ENCODE measurements around the gene RGS6. TPM values are rescaled to one million over a fixed set of nuclear protein-coding genes. Genes with fewer than 3 reads are reported as not detected.
A peak's percentile ranks its signal among the peaks of the same experiment; 100 is the strongest.

The RGS6 gene
- total RNA-seq, 2 experiments from 2014 or later, result 0.10 to 0.44 TPM

DNA sequence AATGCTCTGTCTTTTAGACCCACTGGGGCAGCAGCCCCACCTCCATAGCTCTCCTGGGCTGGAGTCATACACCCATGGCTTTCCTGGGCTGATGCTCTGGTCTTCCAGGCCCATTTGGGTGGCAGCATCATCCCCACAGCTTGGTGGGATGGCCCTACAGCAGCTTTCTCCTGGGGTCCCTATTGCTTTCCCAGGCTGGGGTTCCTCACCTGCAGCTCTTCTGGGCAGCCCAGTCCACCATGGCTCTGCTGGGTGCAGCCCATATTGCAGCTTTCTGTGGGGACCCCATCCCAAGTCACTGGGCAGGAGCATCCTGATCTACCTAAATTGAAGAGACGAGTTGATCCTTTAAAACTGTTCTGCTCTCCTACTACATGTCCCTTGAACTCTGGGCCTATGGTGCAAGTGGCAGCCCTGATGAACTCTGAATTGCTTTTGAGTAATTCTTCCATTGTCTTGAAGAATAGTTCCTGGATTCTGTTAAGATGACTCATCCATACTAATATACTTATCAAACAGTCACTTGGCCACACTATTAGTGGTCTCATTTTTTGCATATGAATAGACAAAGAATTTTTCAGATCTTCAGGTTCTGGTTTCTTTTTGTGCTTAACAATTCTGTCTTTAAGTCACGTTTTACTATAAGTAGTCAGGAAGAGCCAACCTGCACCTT is 571.6 kb downstream of the RGS6 start:
- no peaks in the 10 kb centered on the region for H3K9me3 Mint-ChIP-seq
- no peaks in the 10 kb centered on the region for H3K27me3 Mint-ChIP-seq
- H3K36me3 Mint-ChIP-seq, result no peaks in the 10 kb centered on the region
- H3K4me1 Mint-ChIP-seq, result no peaks in the 10 kb centered on the region
- H3K4me3 Mint-ChIP-seq, result no peak overlapping the region
- DNase-seq, result no peak
- no peak overlapping the region for H3K27ac Mint-ChIP-seq

- Mint-ChIP-seq H3K27me3 (peaks cover 21% of the 10 kb centered on the region), H3K36me3 (no peaks in the 10 kb centered on the region), H3K4me1 (no peaks in the 10 kb centered on the region), H3K27ac (no peak overlapping the region), H3K9me3 (no peaks in the 10 kb centered on the region), H3K4me3 (no peak overlapping the region)
- DNase-seq, result no peak
Measured at GRCh38 chr14:72510566-72510965, 578.3 kb downstream of the RGS6 start.

DNA sequence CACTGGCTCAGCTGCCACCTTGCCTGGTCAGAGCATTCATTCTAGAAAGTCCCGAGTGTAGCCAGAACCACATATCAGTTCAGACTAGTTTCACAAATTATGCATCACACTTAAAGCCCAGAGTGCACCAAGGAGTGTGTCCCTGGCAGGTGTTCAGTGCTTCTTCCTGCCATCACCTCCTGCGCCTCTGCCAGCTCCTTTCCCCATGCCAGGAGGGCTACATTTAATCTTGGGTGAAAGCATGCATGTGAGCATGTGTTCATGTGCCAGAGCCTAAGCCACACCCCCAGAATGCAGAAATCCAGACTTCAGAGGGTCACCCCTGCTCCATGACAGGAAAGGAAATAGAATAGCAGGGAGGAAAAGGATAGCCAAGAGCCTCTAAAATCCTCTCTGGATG is 580.1 kb downstream of the RGS6 start:
- Mint-ChIP-seq H3K36me3 (no peaks in the 10 kb centered on the region), H3K9me3 (no peaks in the 10 kb centered on the region), H3K4me3 (no peak overlapping the region), H3K27ac (no peak overlapping the region), H3K4me1 (peaks cover 8% of the 10 kb centered on the region), H3K27me3 (peaks cover 21% of the 10 kb centered on the region)
- no peak for DNase-seq

DNA sequence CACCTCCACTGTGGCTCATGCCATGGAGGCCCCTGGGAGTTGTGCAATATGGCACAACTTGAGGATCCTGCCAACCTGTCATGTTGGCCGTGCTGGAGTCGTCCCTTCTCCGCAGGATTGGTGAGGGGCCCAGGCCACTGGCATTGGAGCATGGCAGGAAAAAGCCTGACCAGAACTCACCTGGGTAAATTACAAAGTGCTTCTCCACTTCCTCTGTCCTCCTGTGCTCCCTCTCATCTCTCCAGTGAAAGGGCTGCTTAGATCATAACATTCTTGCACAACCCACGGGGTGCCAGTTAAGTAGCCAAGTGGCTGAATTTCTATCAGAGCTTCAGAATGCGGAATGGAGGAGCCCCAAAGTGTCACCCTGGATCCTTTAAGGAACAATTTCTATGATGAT is 580.7 kb downstream of the RGS6 start:
- no peak for DNase-seq
- Mint-ChIP-seq H3K4me1 (peaks cover 15% of the 10 kb centered on the region), H3K9me3 (no peaks in the 10 kb centered on the region), H3K36me3 (no peaks in the 10 kb centered on the region), H3K27ac (no peak overlapping the region), H3K4me3 (no peak overlapping the region), H3K27me3 (peaks cover 21% of the 10 kb centered on the region)

GRCh38 chr14:72513346-72513745 is 581.1 kb downstream of the RGS6 start:
- Mint-ChIP-seq H3K27ac (no peak overlapping the region), H3K27me3 (peaks cover 21% of the 10 kb centered on the region), H3K9me3 (no peaks in the 10 kb centered on the region), H3K4me1 (peaks cover 19% of the 10 kb centered on the region), H3K36me3 (no peaks in the 10 kb centered on the region), H3K4me3 (no peak overlapping the region)
- no peak for DNase-seq

GRCh38 chr14:72513965-72514659 is 581.9 kb downstream of the RGS6 start:
- Mint-ChIP-seq H3K27ac (no peak overlapping the region), H3K9me3 (no peaks in the 10 kb centered on the region), H3K27me3 (peaks cover 21% of the 10 kb centered on the region), H3K36me3 (no peaks in the 10 kb centered on the region), H3K4me1 (peaks cover 26% of the 10 kb centered on the region), H3K4me3 (no peak overlapping the region)
- no peak for DNase-seq

GRCh38 chr14:72514660-72515025 is 582.4 kb downstream of the RGS6 start:
- no peak for DNase-seq
- Mint-ChIP-seq H3K4me3 (no peak overlapping the region), H3K4me1 (peaks cover 32% of the 10 kb centered on the region), H3K9me3 (no peaks in the 10 kb centered on the region), H3K27ac (no peak overlapping the region), H3K36me3 (no peaks in the 10 kb centered on the region), H3K27me3 (peaks cover 17% of the 10 kb centered on the region)

DNA sequence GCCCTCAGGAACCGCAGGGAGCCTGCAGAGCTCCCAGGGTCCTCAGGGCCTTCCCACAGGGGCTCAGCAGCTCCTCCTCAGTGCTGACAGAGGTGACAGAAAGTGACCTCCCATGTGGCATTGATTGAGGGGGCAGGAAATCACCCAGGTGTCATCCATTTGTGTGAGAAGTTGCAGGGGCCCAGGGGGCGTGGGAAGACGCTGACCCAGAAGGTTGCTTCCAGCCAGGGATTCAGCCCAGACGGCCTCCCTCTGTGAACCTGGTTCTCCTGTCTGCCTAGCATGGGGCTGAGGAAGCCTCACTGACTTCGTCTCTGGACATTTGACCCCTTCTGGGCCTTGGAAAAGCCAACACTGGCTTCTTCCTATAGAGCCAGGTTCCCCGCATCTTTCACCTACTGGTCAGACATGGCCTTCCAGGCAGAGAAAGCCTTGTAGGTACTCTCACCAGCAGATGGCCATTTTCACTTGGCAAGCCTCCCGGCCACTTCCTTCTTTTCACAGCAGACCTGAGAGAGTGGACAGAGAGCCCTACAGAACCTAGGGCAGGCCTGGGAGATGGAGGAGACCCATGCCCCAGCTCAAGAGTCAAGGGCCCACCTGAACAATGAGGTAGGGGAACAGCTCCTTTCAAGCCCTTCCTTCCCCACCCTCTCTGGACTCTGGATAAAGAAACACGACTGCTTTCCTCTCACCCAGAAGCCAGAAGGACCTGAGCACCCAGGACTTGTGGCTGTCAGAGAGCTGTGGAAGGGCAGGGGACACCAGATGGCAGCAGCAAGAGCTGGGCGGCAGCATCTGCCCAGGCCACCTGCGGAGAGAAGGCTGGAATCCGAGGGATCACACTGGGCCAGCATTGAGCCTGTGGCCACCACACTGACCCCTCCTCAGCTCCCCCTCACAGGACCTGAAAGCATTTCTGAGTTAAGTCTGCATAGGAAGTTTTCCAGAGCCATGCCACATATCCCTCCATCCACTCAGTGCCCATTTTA is 583.8 kb downstream of the RGS6 start:
- peaks cover 45% of the 10 kb centered on the region for H3K4me1 Mint-ChIP-seq
- H3K27ac Mint-ChIP-seq, result no peak overlapping the region

DNA sequence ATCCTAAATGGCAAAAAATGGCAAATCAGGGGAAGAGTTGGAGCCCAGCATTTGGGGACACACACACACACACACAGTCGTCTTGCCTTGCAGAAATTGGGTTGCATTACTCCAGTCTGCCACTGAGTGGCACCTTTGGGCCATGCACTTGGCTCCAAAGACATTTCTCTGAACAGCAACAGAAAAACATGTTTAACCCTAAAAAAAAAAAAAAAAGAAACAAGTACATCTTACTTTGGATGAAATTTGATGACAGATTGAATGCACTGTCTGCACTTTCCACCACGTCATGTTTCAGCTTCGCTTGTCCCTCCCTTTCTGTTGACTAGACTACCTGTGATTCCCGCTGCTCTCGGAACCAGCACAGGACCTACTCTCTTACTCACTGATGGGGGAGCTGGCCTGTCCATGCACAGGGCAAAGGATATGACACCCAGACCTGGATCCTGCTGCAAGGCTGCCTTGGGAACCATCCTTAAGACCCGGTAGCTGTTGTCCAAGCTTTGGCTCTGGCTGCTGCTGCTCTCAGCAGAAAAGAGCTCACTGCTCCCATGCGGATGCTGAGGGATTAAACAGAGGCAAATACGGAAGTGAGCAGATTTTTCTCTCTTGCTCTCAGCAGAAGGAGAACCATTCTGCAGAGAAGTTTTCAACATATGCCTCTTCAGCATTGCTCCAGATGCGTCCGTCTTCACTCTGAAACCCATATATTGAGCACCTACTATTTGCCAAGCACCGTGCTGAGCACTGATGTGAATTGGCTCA is 584.9 kb downstream of the RGS6 start:
- no peak overlapping the region for H3K27ac Mint-ChIP-seq
- H3K27me3 Mint-ChIP-seq, result peaks cover 6% of the 10 kb centered on the region
- no peak overlapping the region for H3K4me3 Mint-ChIP-seq
- peaks cover 52% of the 10 kb centered on the region for H3K4me1 Mint-ChIP-seq
- H3K36me3 Mint-ChIP-seq, result peaks cover 8% of the 10 kb centered on the region
- peak; percentile 61 for DNase-seq
- H3K9me3 Mint-ChIP-seq, result peaks cover 11% of the 10 kb centered on the region

More for the DNA sequence above, 583.8 kb downstream of the RGS6 start:
- DNase-seq, result no peak
- H3K4me3 Mint-ChIP-seq, result no peak overlapping the region
- H3K9me3 Mint-ChIP-seq, result peaks cover 11% of the 10 kb centered on the region
- H3K36me3 Mint-ChIP-seq, result peaks cover 7% of the 10 kb centered on the region
- peaks cover 9% of the 10 kb centered on the region for H3K27me3 Mint-ChIP-seq

- DNase-seq, result no peak
- Mint-ChIP-seq H3K4me3 (no peak overlapping the region), H3K27me3 (peaks cover 6% of the 10 kb centered on the region), H3K27ac (no peak overlapping the region), H3K9me3 (peaks cover 11% of the 10 kb centered on the region), H3K36me3 (peaks cover 8% of the 10 kb centered on the region), H3K4me1 (peaks cover 53% of the 10 kb centered on the region)
Measured at GRCh38 chr14:72517736-72518135, 585.5 kb downstream of the RGS6 start.

- Mint-ChIP-seq H3K4me1 (peaks cover 55% of the 10 kb centered on the region), H3K36me3 (peaks cover 8% of the 10 kb centered on the region), H3K27ac (peak overlapping the region; percentile 81), H3K4me3 (peak overlapping the region; percentile 40), H3K9me3 (peaks cover 11% of the 10 kb centered on the region), H3K27me3 (no peaks in the 10 kb centered on the region)
- DNase-seq, result peak; percentile 38
Measured at GRCh38 chr14:72518809-72519377, 586.7 kb downstream of the RGS6 start.

DNA sequence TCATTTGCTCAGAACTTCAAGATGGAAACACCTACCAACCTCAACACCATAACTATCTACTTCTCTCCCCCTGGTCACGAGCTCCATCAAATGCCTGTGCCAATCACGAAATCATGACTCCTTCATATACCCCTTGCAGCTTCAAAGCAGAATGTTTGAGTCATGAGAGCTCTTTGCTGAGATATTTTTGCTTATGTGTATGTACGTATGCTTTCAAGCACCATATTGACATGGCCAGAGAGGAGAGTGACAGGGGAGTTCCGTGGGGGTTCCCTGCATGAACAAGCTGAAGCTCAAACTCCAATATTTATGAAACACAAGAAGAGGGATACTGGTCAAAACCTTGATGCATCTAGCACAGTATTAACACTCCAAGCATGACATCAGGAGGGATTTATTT is 587.3 kb downstream of the RGS6 start:
- Mint-ChIP-seq H3K4me1 (peaks cover 58% of the 10 kb centered on the region), H3K4me3 (peak overlapping the region; percentile 26), H3K36me3 (peaks cover 8% of the 10 kb centered on the region), H3K27me3 (no peaks in the 10 kb centered on the region), H3K27ac (peak overlapping the region; percentile 81), H3K9me3 (peaks cover 11% of the 10 kb centered on the region)
- peak; percentile 3 for DNase-seq

DNA sequence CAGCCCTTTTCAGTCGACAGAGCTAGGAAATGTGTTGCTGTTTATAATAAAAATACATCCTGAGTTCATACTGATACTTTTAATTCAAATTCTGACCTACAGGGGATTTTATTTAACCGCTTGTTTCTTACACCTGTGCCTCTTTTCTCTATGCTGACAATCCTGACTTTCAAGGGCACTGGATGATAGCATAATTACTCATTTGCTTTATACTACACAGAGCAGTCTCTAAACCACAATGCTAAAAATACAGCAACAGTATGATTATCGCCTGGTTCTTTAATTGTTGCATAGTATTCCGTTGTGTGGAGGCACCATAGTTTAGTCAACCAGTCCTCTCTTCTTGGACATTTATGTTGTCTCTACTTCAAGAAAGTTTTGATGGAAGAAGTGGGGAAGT is 588.8 kb downstream of the RGS6 start:
- DNase-seq, result no peak
- Mint-ChIP-seq H3K4me3 (no peak overlapping the region), H3K4me1 (peaks cover 58% of the 10 kb centered on the region), H3K27ac (no peak overlapping the region), H3K36me3 (peaks cover 8% of the 10 kb centered on the region), H3K27me3 (no peaks in the 10 kb centered on the region), H3K9me3 (peaks cover 11% of the 10 kb centered on the region)

DNA sequence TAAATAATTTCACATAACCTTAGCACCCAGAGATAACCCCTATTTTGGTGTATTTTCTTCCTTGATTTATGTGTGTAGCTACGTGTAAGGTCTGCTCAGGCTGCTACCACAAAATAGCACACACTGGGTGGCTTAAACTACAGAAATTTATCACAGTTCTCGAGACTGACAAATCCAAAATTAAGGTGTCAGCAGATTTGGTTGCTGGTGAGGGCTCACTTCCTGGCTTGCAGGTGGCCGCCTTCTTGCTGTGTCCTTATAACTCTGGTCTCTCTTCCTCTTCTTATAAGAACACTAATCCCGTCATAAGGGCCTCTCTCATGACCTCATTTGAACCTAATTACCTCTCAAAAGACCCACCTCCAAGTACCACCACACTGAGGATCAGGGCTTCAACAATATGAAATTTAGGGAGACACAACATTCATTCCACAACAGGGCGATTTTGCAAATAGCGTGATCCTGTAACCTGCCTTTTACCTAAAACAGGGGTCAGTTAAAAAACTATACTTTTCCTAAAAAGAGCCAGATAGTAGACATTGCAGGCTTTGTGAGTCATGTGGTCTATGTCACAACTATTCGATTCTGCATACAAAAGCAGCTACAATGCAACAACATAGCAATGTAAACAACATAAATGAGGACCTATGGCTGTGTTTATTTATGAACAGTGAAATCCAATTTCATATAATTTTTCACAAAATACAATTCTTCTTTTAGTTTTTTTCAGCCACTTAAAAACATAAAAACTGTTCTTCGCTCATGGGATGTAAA is 589.9 kb downstream of the RGS6 start:
- H3K4me3 Mint-ChIP-seq, result no peak overlapping the region
- peaks cover 11% of the 10 kb centered on the region for H3K9me3 Mint-ChIP-seq
- no peak for DNase-seq
- H3K27me3 Mint-ChIP-seq, result no peaks in the 10 kb centered on the region
- no peak overlapping the region for H3K27ac Mint-ChIP-seq
- H3K36me3 Mint-ChIP-seq, result peaks cover 8% of the 10 kb centered on the region
- peaks cover 51% of the 10 kb centered on the region for H3K4me1 Mint-ChIP-seq

Data from activated naive CD8-positive, alpha-beta T cell treated with anti-CD3 and anti-CD28 coated beads for 36 hours (primary cell).